ENCODE measurements around the gene LEPR. TPM values are rescaled to one million over a fixed set of nuclear protein-coding genes. Genes with fewer than 3 reads are reported as not detected.

The LEPR gene
- total and polyA plus RNA-seq, 5 donors from 2014 or later, result 2.3 to 3.2 (median 2.8) TPM

GRCh38 chr1:65431111-65431705 is 10.7 kb downstream of the LEPR start:
- peaks cover 13 to 21% (median 17%) of the 10 kb centered on the region in 4 donors for H3K4me1 Mint-ChIP-seq
- no peaks in the 10 kb centered on the region for H3K27me3 Mint-ChIP-seq
- peak; percentile 47 to 71 for ATAC-seq (ENCODE audit: low read depth in 2 of 2)
- no peaks in the 10 kb centered on the region for H3K27me3 ChIP-seq (ENCODE audit: control insufficient read depth, insufficient read depth, low read length)
- no peak overlapping the region for H3K4me3 ChIP-seq (ENCODE audit: low read depth, low read length)
- no peaks in the 10 kb centered on the region for H3K9me3 Mint-ChIP-seq
- H3K9me3 ChIP-seq (ENCODE audit: control insufficient read depth in 2 of 2, low read length in 2 of 2), result no peaks in the 10 kb centered on the region
- no peak overlapping the region for H3K27ac Mint-ChIP-seq
- DNase-seq, result peak in 2 of 3 donors; percentile 48 to 68
- peaks cover 30% of the 10 kb centered on the region for H3K36me3 ChIP-seq (ENCODE audit: control insufficient read depth, insufficient read depth, low read length)
- H3K4me3 Mint-ChIP-seq, result no peak overlapping the region
- no peak overlapping the region for H3K27ac ChIP-seq (ENCODE audit: insufficient read depth, low read length, poor library complexity, severe bottlenecking)
- peaks cover 6% of the 10 kb centered on the region for H3K4me1 ChIP-seq (ENCODE audit: control insufficient read depth, insufficient read depth, low read length, poor library complexity, severe bottlenecking)
- peaks cover 19% of the 10 kb centered on the region for H3K36me3 Mint-ChIP-seq

- H3K36me3 Mint-ChIP-seq, result peaks cover 15% of the 10 kb centered on the region
- no peak overlapping the region for H3K4me3 ChIP-seq (ENCODE audit: low read depth, low read length)
- H3K4me1 Mint-ChIP-seq, result peaks cover 13 to 21% (median 15%) of the 10 kb centered on the region in 4 donors
- H3K27ac ChIP-seq (ENCODE audit: insufficient read depth, low read length, poor library complexity, severe bottlenecking), result no peak overlapping the region
- no peaks in the 10 kb centered on the region for H3K27me3 Mint-ChIP-seq
- no peak overlapping the region for H3K4me3 Mint-ChIP-seq
- H3K9me3 ChIP-seq (ENCODE audit: control insufficient read depth in 2 of 2, low read length in 2 of 2), result no peaks in the 10 kb centered on the region
- no peaks in the 10 kb centered on the region for H3K27me3 ChIP-seq (ENCODE audit: control insufficient read depth, insufficient read depth, low read length)
- H3K9me3 Mint-ChIP-seq, result no peaks in the 10 kb centered on the region
- no peak for DNase-seq
- H3K27ac Mint-ChIP-seq, result peak overlapping the region in 1 of 3 donors; percentile 26
- peaks cover 6% of the 10 kb centered on the region for H3K4me1 ChIP-seq (ENCODE audit: control insufficient read depth, insufficient read depth, low read length, poor library complexity, severe bottlenecking)
- ATAC-seq (ENCODE audit: low read depth in 2 of 2), result no peak
- H3K36me3 ChIP-seq (ENCODE audit: control insufficient read depth, insufficient read depth, low read length), result peaks cover 25% of the 10 kb centered on the region
Measured at GRCh38 chr1:65432918-65433317, 12.4 kb downstream of the LEPR start.

GRCh38 chr1:65434255-65434654 is 13.8 kb downstream of the LEPR start:
- peaks cover 9 to 21% (median 15%) of the 10 kb centered on the region in 4 donors for H3K4me1 Mint-ChIP-seq
- H3K4me3 Mint-ChIP-seq, result no peak overlapping the region
- Histone ChIP-seq H3K27me3 (ENCODE audit: control insufficient read depth, insufficient read depth, low read length) (no peaks in the 10 kb centered on the region), H3K4me1 (ENCODE audit: control insufficient read depth, insufficient read depth, low read length, poor library complexity, severe bottlenecking) (peaks cover 6% of the 10 kb centered on the region), H3K27ac (ENCODE audit: insufficient read depth, low read length, poor library complexity, severe bottlenecking) (no peak overlapping the region), H3K9me3 (ENCODE audit: control insufficient read depth in 2 of 2, low read length in 2 of 2) (no peaks in the 10 kb centered on the region), H3K36me3 (ENCODE audit: control insufficient read depth, insufficient read depth, low read length) (peaks cover 13% of the 10 kb centered on the region), H3K4me3 (ENCODE audit: low read depth, low read length) (no peak overlapping the region)
- peaks cover 12% of the 10 kb centered on the region for H3K36me3 Mint-ChIP-seq
- no peak for ATAC-seq (ENCODE audit: low read depth in 2 of 2)
- no peaks in the 10 kb centered on the region for H3K27me3 Mint-ChIP-seq
- H3K9me3 Mint-ChIP-seq, result no peaks in the 10 kb centered on the region
- DNase-seq, result no peak
- H3K27ac Mint-ChIP-seq, result no peak overlapping the region

GRCh38 chr1:65434760-65435159 is 14.3 kb downstream of the LEPR start:
- Mint-ChIP-seq H3K4me1 (peaks cover 9 to 21% (median 14%) of the 10 kb centered on the region in 4 donors), H3K9me3 (no peaks in the 10 kb centered on the region), H3K36me3 (peaks cover 11% of the 10 kb centered on the region), H3K27ac (no peak overlapping the region), H3K4me3 (no peak overlapping the region), H3K27me3 (no peaks in the 10 kb centered on the region)
- H3K27me3 ChIP-seq (ENCODE audit: control insufficient read depth, insufficient read depth, low read length), result no peaks in the 10 kb centered on the region
- H3K4me1 ChIP-seq (ENCODE audit: control insufficient read depth, insufficient read depth, low read length, poor library complexity, severe bottlenecking), result peaks cover 6% of the 10 kb centered on the region
- no peak overlapping the region for H3K27ac ChIP-seq (ENCODE audit: insufficient read depth, low read length, poor library complexity, severe bottlenecking)
- ATAC-seq (ENCODE audit: low read depth in 2 of 2), result no peak
- H3K9me3 ChIP-seq (ENCODE audit: control insufficient read depth in 2 of 2, low read length in 2 of 2), result no peaks in the 10 kb centered on the region
- H3K4me3 ChIP-seq (ENCODE audit: low read depth, low read length), result no peak overlapping the region
- no peak for DNase-seq
- peaks cover 12% of the 10 kb centered on the region for H3K36me3 ChIP-seq (ENCODE audit: control insufficient read depth, insufficient read depth, low read length)

GRCh38 chr1:65435987-65436386 is 15.5 kb downstream of the LEPR start:
- Histone ChIP-seq H3K36me3 (ENCODE audit: control insufficient read depth, insufficient read depth, low read length) (peaks cover 4% of the 10 kb centered on the region), H3K27me3 (ENCODE audit: control insufficient read depth, insufficient read depth, low read length) (no peaks in the 10 kb centered on the region), H3K4me1 (ENCODE audit: control insufficient read depth, insufficient read depth, low read length, poor library complexity, severe bottlenecking) (peaks cover 6% of the 10 kb centered on the region), H3K4me3 (ENCODE audit: low read depth, low read length) (no peak overlapping the region), H3K27ac (ENCODE audit: insufficient read depth, low read length, poor library complexity, severe bottlenecking) (no peak overlapping the region), H3K9me3 (ENCODE audit: control insufficient read depth in 2 of 2, low read length in 2 of 2) (no peaks in the 10 kb centered on the region)
- H3K4me3 Mint-ChIP-seq, result no peak overlapping the region
- no peak overlapping the region for H3K27ac Mint-ChIP-seq
- peaks cover 12% of the 10 kb centered on the region for H3K36me3 Mint-ChIP-seq
- no peaks in the 10 kb centered on the region for H3K27me3 Mint-ChIP-seq
- H3K9me3 Mint-ChIP-seq, result no peaks in the 10 kb centered on the region
- H3K4me1 Mint-ChIP-seq, result peaks cover 4 to 23% (median 11%) of the 10 kb centered on the region in 4 donors
- DNase-seq (no peak), ATAC-seq (ENCODE audit: low read depth in 2 of 2) (no peak)

GRCh38 chr1:65437616-65438015 is 17.1 kb downstream of the LEPR start:
- Mint-ChIP-seq H3K4me1 (peaks cover 2 to 10% (median 4%) of the 10 kb centered on the region in 4 donors), H3K27ac (no peak overlapping the region), H3K27me3 (no peaks in the 10 kb centered on the region), H3K9me3 (no peaks in the 10 kb centered on the region), H3K36me3 (peaks cover 10% of the 10 kb centered on the region), H3K4me3 (no peak overlapping the region)
- Histone ChIP-seq H3K4me3 (ENCODE audit: low read depth, low read length) (no peak overlapping the region), H3K27ac (ENCODE audit: insufficient read depth, low read length, poor library complexity, severe bottlenecking) (no peak overlapping the region), H3K36me3 (ENCODE audit: control insufficient read depth, insufficient read depth, low read length) (no peaks in the 10 kb centered on the region), H3K9me3 (ENCODE audit: control insufficient read depth in 2 of 2, low read length in 2 of 2) (no peaks in the 10 kb centered on the region), H3K27me3 (ENCODE audit: control insufficient read depth, insufficient read depth, low read length) (no peaks in the 10 kb centered on the region), H3K4me1 (ENCODE audit: control insufficient read depth, insufficient read depth, low read length, poor library complexity, severe bottlenecking) (no peaks in the 10 kb centered on the region)
- DNase-seq, result no peak
- ATAC-seq (ENCODE audit: low read depth in 2 of 2), result no peak

- no peaks in the 10 kb centered on the region for H3K9me3 ChIP-seq (ENCODE audit: control insufficient read depth in 2 of 2, low read length in 2 of 2)
- H3K36me3 ChIP-seq (ENCODE audit: control insufficient read depth, insufficient read depth, low read length), result no peaks in the 10 kb centered on the region
- no peaks in the 10 kb centered on the region for H3K4me1 ChIP-seq (ENCODE audit: control insufficient read depth, insufficient read depth, low read length, poor library complexity, severe bottlenecking)
- H3K4me3 Mint-ChIP-seq, result no peak overlapping the region
- H3K27ac ChIP-seq (ENCODE audit: insufficient read depth, low read length, poor library complexity, severe bottlenecking), result no peak overlapping the region
- H3K27ac Mint-ChIP-seq, result no peak overlapping the region
- H3K4me3 ChIP-seq (ENCODE audit: low read depth, low read length), result no peak overlapping the region
- peaks cover 0 to 6% (median 3%) of the 10 kb centered on the region in 4 donors for H3K4me1 Mint-ChIP-seq
- no peaks in the 10 kb centered on the region for H3K27me3 Mint-ChIP-seq
- H3K9me3 Mint-ChIP-seq, result no peaks in the 10 kb centered on the region
- no peaks in the 10 kb centered on the region for H3K27me3 ChIP-seq (ENCODE audit: control insufficient read depth, insufficient read depth, low read length)
- DNase-seq, result no peak
- ATAC-seq (ENCODE audit: low read depth in 2 of 2), result no peak
- peaks cover 7% of the 10 kb centered on the region for H3K36me3 Mint-ChIP-seq
Measured at GRCh38 chr1:65440322-65440900, 19.9 kb downstream of the LEPR start.

GRCh38 chr1:65440915-65441314 is 20.4 kb downstream of the LEPR start:
- H3K27me3 Mint-ChIP-seq, result no peaks in the 10 kb centered on the region
- H3K4me3 Mint-ChIP-seq, result no peak overlapping the region
- H3K9me3 Mint-ChIP-seq, result no peaks in the 10 kb centered on the region
- Histone ChIP-seq H3K4me3 (ENCODE audit: low read depth, low read length) (no peak overlapping the region), H3K27ac (ENCODE audit: insufficient read depth, low read length, poor library complexity, severe bottlenecking) (no peak overlapping the region), H3K27me3 (ENCODE audit: control insufficient read depth, insufficient read depth, low read length) (no peaks in the 10 kb centered on the region), H3K9me3 (ENCODE audit: control insufficient read depth in 2 of 2, low read length in 2 of 2) (no peaks in the 10 kb centered on the region), H3K36me3 (ENCODE audit: control insufficient read depth, insufficient read depth, low read length) (no peaks in the 10 kb centered on the region), H3K4me1 (ENCODE audit: control insufficient read depth, insufficient read depth, low read length, poor library complexity, severe bottlenecking) (no peaks in the 10 kb centered on the region)
- peaks cover 0 to 6% (median 3%) of the 10 kb centered on the region in 4 donors for H3K4me1 Mint-ChIP-seq
- H3K27ac Mint-ChIP-seq, result no peak overlapping the region
- ATAC-seq (ENCODE audit: low read depth in 2 of 2) (no peak), DNase-seq (no peak)
- H3K36me3 Mint-ChIP-seq, result peaks cover 7% of the 10 kb centered on the region
